H7 (cell line): Measurements from ENCODE around the gene RAB37. TPM values are rescaled to one million over a fixed set of nuclear protein-coding genes. Genes with fewer than 3 reads are reported as not detected.

ENCODE experiments used
- DNase-seq: peaks from one replicate; pipeline ENCODE4 v3.0.0; 2012
- H3K27me3 ChIP-seq: 2 replicates; pipeline ENCODE4 v1.6.0; 2011; ENCODE audit warnings: mild to moderate bottlenecking, low read length; ENCODE audit not compliant: control insufficient read depth, insufficient read depth
- H3K36me3 ChIP-seq: replicated peaks from 2 replicates; pipeline ENCODE4 v1.5.1; 2011; ENCODE audit warnings: low read length; ENCODE audit not compliant: control insufficient read depth, insufficient read depth
- H3K4me3 ChIP-seq: 2 replicates; pipeline ENCODE4 v1.5.1; 2011; ENCODE audit warnings: low read depth, mild to moderate bottlenecking, control low read depth, low read length, moderate library complexity; ENCODE audit not compliant: insufficient read depth
- total RNA-seq: library from RNA; depleted of rRNA; stranded (reverse); fragments of >200 nt; shearing (Covaris generic); gene quantifications from 2 replicates; pipeline ENCODE4 v1.2.3, GENCODE V29; 2014; rRNA removed

RAB37 gene
- 2.5 and 3.5 TPM in 2 replicates for total RNA-seq

GRCh38 chr17:74736513-74737298 lies at the start of gene RAB37:
TSS of gene RAB37 (plus strand) at chr17:74737256. CDS start at chr17:74737273, 17 bp downstream.
- Histone ChIP-seq H3K27me3 (peaks cover 22% of the 10 kb centered on the region), H3K4me3 (peak within 1 kb of the TSS; percentile 67), H3K36me3 (no peaks in the 10 kb centered on the region)
- peak; percentile 97 for DNase-seq

- Histone ChIP-seq H3K4me3 (no peak overlapping the region), H3K36me3 (no peaks in the 10 kb centered on the region), H3K27me3 (peaks cover 1% of the 10 kb centered on the region; the same call in 1 of the 2 replicates)
- DNase-seq: no peak
Observed at GRCh38 chr17:74687886-74688285, 49.2 kb upstream of the RAB37 start.

GRCh38 chr17:74690409-74690825 lies 46.6 kb upstream of the RAB37 start:
- Histone ChIP-seq H3K4me3 (no peak overlapping the region), H3K36me3 (no peaks in the 10 kb centered on the region), H3K27me3 (peaks cover 1% of the 10 kb centered on the region; the same call in 1 of the 2 replicates)
- DNase-seq: no peak

- H3K27me3 ChIP-seq: peaks cover 1% of the 10 kb centered on the region; the same call in 1 of the 2 replicates
- no peaks in the 10 kb centered on the region for H3K36me3 ChIP-seq
- DNase-seq: no peak
- no peak overlapping the region for H3K4me3 ChIP-seq
Observed at GRCh38 chr17:74691151-74691550, 45.9 kb upstream of the RAB37 start.

GRCh38 chr17:74694081-74694480 lies 43.0 kb upstream of the RAB37 start:
- Histone ChIP-seq H3K36me3 (no peaks in the 10 kb centered on the region), H3K4me3 (no peak overlapping the region), H3K27me3 (peaks cover 1% of the 10 kb centered on the region; the same call in 1 of the 2 replicates)
- no peak for DNase-seq

GRCh38 chr17:74695629-74696028 lies 41.4 kb upstream of the RAB37 start:
- no peaks in the 10 kb centered on the region for H3K27me3 ChIP-seq
- peak; percentile 55 for DNase-seq
- H3K4me3 ChIP-seq: no peak overlapping the region
- H3K36me3 ChIP-seq: no peaks in the 10 kb centered on the region

GRCh38 chr17:74697515-74697914 lies 39.5 kb upstream of the RAB37 start:
- no peak overlapping the region for H3K4me3 ChIP-seq
- H3K27me3 ChIP-seq: no peaks in the 10 kb centered on the region; the same call in 1 of the 2 replicates

GRCh38 chr17:74698069-74698468 lies 39.0 kb upstream of the RAB37 start:
- Histone ChIP-seq H3K4me3 (no peak overlapping the region), H3K36me3 (no peaks in the 10 kb centered on the region), H3K27me3 (no peaks in the 10 kb centered on the region; the same call in 1 of the 2 replicates)
- DNase-seq: no peak

More at GRCh38 chr17:74697515-74697914, 39.5 kb upstream of the RAB37 start:
- H3K36me3 ChIP-seq: no peaks in the 10 kb centered on the region
- no peak for DNase-seq

- Histone ChIP-seq H3K36me3 (no peaks in the 10 kb centered on the region), H3K4me3 (no peak overlapping the region), H3K27me3 (no peaks in the 10 kb centered on the region; the same call in 1 of the 2 replicates)
- no peak for DNase-seq
Observed at GRCh38 chr17:74699236-74699635, 37.8 kb upstream of the RAB37 start.

GRCh38 chr17:74702116-74702871 lies 34.8 kb upstream of the RAB37 start:
- Histone ChIP-seq H3K36me3 (no peaks in the 10 kb centered on the region), H3K4me3 (no peak overlapping the region), H3K27me3 (no peaks in the 10 kb centered on the region; the same call in 1 of the 2 replicates)
- DNase-seq: no peak

GRCh38 chr17:74703311-74703710 lies 33.7 kb upstream of the RAB37 start:
- no peaks in the 10 kb centered on the region; the same call in 1 of the 2 replicates for H3K27me3 ChIP-seq
- no peak overlapping the region for H3K4me3 ChIP-seq
- no peak for DNase-seq
- H3K36me3 ChIP-seq: no peaks in the 10 kb centered on the region

GRCh38 chr17:74704544-74704943 lies 32.5 kb upstream of the RAB37 start:
- no peak overlapping the region for H3K4me3 ChIP-seq
- no peaks in the 10 kb centered on the region for H3K36me3 ChIP-seq
- no peak for DNase-seq
- no peaks in the 10 kb centered on the region; the same call in 1 of the 2 replicates for H3K27me3 ChIP-seq

GRCh38 chr17:74711058-74711824 lies 25.8 kb upstream of the RAB37 start:
- Histone ChIP-seq H3K36me3 (no peaks in the 10 kb centered on the region), H3K4me3 (no peak overlapping the region), H3K27me3 (no peaks in the 10 kb centered on the region)
- no peak for DNase-seq

GRCh38 chr17:74712301-74712700 lies 24.8 kb upstream of the RAB37 start:
- Histone ChIP-seq H3K36me3 (no peaks in the 10 kb centered on the region), H3K27me3 (no peaks in the 10 kb centered on the region), H3K4me3 (no peak overlapping the region)
- no peak for DNase-seq
